NCI-H1930 (cell line): ENCODE measurements around the gene GPS1.
A peak's percentile ranks its signal among the peaks of the same experiment; 100 is the strongest.

Experiments
- DNase-seq, 2 experiments: peaks; one replicate each; lab custom pipeline; 2025; lab: John Stamatoyannopoulos, UW

The GPS1 gene

DNA sequence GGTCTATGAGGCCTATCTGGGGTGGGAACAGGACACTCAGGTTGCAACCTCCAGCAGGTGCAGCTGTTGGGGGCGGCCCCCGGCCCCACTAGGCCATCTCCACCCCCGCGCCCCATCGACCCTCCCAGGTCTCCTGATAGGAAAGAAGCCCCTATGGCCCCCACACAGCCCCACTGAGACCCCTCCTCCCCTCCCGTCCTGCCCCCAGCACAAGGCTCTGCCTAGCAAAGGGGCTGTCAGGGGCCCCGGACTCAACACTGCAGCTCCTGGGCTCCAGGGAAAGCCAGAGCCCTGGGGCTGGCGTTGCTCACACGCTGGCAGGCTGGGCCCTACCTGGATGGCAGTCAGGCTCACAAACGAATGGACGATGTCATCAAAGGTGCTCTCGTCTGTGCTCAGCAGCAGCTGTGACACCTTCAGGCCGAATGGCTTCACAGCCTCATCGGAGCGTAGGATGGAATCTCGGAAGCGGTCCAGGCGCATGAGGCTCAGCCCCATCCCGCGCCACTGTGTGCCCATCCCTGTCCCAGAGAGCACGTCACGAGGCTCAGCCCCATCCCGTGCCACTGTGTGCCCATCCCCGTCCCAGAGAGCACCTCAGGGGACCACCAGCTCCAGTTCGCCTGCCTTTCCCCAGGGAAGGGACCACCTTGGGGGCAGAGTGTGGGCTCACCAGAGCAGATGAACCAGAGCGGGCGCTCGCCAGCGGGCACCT is 39.0 kb downstream of the GPS1 start:
- no peak for DNase-seq

DNA sequence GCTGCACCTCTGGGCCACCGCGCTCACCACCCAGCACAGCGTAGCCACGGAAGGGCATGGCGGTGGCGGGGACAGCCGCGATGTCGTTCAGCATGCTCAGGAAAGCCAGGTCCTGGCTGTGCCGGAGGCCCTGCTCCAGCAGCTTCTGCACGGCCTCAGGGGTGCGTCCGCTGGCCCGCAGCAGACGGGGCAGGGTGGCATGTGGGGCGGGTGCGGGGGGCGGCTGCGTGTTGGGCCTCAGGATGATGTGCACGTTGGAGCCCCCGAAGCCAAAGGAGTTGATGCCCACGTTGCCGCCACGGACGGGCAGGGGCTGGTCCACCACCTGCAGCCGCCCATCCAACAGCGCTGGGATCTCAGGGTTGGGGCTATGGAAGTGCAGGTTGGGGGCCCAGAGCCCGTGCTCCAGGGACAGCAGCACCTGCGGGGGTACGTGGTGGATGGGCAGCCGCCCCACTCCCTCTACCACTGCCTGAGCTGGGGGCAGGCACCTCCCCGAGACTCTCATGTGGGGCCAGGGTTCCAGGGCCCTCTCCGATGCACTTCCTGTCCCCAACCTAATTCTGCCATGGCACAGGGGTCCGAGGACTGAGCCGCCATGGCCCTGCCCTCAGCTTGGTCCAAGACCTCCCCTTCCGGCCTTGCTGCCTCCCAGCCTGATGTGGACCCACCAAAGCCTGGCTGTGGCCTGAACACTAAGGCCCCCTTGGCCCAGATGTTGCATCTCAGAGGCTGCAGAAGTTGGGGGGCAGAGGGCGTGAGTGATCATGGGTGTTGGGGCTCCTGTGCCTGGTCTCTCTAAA is 39.8 kb downstream of the GPS1 start:
- DNase-seq, result no peak

DNA sequence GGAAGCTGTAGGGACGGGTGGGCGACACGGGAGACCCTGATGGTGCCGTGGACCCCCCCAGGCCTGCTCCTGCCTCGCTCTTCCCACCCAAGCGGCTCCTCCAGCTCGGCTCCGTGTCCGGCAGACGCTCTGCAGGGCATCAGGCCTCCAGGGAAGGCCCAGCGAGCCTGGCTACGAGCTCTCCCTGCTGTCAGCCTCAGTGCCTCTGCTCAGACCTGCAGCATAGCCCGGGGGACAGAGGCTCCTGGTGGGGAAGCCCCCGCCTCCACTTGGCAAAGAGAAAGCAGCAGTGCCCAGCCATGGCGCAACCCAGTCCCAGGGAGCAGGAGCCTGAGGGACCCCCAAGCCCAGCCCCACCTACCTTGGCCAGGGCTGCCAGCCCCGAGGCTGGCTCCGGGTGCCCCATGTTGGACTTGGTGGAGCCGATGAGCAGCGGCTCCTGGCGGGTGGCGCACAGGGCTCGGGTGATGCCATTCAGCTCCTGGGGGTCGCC is 40.4 kb downstream of the GPS1 start:
- no peak for DNase-seq

DNA sequence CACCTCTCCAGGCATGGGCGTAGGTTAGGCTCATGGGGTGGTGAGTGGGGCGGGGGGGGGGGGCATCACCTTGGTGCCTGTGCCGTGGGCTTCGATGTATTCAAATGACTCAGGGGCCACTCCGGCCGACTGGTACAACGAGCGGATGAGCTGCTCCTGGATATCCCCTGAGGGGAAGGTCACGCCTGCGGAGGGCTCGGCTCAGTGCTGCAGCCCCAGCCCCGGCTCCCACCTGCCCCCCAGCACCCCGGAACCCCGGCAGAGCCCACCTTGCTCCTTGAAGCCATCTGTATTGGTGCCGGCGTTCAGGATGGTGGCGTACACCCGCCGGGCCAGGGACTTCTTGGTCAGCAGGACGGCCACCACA is 40.9 kb downstream of the GPS1 start:
- DNase-seq, result no peak

DNA sequence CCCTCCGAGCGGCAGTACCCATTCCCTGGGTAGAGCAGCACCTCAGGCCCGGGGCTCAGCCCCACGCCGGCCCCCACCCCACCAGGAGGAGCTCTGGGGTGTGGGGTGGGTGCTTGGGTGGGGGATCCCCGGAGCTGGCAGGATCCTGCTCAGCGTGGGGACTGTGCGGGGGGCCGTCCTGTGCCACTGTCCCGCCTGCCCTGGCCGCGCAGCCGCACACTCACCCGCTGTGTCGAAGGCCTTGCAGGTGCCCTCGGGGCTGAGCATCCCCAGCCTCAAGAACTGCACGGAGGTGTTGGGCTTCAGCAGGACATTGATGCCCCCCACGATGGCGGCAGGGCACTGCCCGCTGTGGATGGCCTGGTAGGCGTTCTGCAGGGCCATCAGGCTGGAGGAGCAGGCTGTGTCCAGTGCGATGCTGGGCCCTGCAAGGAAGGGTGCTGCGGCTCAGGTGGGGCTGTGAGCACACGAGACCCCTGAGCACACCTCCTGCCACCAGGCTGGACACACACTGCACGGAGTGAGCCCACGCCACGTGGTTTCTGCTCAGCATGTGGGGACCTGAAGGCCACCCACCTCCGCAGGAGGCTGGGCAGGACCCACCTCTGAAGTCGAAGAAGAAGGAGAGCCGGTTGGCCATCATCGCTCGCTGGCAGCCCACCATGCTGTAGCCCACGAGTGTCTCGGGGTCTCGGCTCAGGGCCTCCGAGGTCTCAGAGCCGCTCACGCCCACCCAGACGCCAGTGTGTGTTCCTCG is 41.5 kb downstream of the GPS1 start:
- no peak for DNase-seq

DNA sequence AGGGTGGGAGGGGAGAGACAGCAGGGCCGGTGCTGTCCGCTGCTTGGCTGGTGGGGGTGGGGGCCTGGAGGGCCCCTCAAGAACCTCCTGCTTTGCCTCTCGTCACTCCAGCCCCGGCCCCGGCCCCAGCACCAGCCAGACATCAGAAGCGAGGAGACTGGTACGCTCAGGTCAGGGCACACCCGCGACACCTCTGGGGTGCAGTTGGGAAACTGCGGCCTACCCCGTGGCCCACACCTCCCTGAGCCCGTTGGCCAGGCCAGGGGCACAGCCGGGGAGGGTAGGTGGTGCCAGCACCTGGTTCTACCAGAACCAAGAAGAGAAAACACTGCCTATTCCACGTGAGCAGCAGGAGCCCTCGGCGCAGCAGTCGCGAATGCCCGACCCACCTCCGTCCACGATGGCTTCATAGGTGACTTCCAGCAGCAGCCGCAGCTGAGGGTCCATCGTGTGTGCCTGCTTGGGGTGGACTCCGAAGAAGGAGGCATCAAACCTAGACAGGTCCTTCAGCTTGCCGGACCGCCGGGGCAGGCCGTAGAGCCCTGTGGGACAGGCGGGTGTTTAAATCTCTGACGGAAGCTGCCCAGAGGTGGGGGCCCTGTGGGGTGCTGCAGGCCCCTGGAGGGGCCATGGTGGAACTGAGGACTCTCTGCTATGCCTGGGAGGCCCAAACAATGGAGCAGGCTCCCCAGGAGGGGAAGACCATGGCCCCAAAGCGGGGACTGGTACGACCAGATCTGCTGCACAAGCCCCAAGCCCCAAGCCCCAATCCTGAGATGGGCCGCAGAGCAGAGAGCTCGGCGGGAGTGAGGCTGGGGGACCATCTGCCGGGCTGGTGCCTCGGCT is 43.5 kb downstream of the GPS1 start:
- DNase-seq, result no peak

DNA sequence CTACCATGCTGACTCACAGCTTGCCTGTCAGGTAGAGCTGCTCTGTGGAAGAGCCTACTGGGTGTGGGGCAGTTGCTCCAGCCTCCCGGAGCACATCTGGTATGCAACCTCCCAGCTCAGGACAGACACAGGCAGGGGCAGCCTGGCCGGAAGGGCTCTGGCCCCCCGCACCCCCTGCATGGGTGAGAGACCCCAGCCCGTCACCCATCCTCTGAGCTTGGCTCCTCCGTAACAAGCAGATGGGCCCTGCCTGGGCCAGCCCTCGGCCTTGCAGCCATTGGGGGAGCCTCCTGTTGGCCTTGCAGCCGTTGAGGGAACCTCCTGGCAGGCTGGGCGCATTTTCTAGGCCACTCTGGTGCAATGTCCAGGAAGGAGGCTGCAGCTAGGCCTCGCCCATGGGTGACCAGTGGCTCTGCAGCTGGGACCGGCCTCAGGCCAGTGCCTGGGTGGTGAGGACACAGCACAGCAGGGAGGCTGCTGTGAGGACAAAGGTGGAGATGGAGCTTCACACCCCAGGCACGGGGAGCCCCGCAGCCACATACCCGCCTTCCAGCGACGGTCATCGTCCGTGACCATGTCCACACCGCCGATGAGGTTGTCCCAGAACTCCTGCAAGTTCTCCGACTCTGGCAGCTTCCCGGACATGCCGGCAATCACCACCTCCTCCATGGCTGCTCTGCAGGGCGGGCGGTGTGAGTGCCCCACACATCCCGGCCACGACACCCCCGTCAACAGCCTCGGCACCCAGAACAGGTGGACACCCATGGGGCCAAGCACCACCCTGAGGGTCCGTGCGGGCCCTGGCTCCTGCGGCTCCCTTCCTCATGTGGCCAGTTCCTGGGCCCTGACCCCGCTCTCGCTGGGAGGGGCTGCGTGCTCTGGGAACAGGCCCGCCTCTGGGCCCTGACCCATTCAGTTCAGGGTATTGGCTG is 44.3 kb downstream of the GPS1 start:
- no peak for DNase-seq

DNA sequence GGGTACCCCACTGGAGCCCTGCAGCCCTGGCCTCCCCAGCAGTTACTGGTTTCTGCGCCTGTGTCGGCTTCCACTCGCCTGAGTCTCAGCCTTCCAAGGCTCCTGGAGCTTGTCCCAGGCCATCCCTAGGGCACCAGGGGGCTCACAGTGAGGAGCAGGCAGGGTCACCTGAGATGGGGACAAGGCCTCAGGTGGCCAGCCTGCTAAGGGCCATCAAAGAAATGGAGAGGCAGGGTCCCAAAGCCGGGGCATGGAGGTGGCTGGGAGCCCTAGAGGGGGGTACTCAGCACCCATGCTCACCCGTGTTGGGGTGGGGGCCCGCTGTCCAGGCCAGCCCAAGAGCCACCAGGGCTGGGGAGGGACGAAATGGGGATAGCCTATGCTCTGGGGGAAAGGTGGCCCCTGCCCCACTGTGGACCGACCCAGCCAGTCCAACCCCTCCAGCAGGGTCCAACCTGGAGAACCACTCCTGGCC is 45.0 kb downstream of the GPS1 start:
- no peak for DNase-seq

DNA sequence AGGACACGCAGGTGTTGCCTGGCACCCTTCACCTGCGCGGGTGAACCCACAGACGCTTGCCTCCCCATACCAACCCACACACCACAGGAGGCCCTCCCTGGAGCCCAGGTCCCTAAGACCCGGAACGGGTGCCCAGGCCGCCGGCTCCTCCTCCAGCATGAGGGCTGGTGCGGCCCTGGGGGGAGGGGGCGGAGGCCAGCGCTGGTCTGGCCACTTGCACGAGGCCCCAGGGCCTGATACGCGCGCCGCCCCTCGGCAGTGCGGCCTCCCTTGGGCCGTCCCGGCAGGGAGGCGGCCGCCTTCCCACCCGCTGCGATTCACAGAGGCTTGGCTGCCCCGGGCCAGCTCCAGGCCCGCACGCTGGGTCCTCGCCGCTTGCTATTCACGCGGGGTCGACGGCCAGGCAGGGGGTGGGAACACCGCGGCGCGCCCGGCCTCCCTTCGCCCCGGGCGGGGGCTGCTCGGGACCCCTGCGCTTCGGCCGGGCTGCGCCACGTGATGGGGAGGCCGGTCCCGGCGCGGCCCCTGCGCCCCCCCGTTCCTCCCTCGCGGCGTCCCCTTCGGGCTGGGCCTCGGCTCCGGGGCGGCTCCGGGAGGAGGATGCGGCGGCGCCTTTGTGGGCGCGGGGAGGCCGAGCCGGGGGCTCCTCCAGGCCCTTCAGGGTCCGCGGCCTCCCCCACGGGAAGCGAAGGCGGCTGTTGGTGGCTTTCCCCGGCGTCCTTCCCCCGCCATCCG is 45.7 kb downstream of the GPS1 start:
- no peak for DNase-seq

DNA sequence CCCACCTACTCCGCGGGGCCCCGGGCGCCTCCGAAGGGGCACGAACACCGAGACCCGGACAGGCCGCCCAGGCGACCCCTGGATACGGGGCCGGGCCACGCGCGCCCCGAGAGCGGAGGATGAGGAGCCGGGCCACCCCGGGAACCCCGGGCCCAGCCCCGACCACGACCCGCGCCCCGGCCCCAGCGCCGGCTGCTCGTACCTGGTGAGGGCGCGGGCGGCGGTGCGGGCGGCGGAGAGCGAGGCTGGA is 46.1 kb downstream of the GPS1 start:
- no peak for DNase-seq

DNA sequence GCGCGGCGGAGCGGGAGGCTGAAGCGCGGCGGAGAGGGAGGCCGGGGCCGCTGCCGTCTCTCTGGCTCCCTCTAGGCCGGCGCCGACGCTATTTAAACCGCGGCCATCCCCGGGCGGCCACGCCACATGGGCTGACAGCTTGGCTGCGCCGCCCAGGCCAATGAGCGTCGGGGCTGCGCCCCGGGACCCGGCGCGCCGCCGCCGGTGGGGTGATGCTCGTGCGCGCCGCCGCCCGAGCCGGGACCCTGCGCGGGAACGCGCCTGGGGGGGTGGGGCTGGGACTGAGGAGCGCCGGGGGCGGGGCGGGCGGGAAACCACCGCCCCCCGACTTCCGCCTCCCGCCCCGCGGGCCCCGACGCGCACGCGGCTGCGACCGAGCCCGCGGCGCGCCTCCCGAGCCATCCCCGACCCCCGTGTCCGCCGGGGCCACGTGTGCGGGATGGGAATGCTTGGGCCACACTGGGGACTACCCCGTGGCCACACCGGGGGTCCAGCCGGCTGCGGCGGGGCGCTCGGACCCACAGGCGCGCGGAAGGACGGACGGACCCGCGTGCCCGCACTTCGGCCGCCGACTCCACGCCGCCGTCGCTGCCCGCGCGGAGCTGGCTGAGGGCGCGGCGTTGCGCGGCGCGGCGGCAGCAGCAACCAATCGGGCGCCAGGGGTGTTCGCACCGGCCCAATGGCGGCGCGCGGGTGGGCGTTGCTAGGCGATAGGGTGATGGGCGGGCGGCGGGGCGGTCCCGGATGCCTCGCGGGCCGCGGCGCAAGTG is 46.7 kb downstream of the GPS1 start, which contains the start of gene FASN:
FASN (minus strand) TSS at position 68 of the 770 bp plus-strand sequence. CDS start 1,791 bp downstream, outside the sequence.
- DNase-seq, result peak; percentile 95 to 99

DNA sequence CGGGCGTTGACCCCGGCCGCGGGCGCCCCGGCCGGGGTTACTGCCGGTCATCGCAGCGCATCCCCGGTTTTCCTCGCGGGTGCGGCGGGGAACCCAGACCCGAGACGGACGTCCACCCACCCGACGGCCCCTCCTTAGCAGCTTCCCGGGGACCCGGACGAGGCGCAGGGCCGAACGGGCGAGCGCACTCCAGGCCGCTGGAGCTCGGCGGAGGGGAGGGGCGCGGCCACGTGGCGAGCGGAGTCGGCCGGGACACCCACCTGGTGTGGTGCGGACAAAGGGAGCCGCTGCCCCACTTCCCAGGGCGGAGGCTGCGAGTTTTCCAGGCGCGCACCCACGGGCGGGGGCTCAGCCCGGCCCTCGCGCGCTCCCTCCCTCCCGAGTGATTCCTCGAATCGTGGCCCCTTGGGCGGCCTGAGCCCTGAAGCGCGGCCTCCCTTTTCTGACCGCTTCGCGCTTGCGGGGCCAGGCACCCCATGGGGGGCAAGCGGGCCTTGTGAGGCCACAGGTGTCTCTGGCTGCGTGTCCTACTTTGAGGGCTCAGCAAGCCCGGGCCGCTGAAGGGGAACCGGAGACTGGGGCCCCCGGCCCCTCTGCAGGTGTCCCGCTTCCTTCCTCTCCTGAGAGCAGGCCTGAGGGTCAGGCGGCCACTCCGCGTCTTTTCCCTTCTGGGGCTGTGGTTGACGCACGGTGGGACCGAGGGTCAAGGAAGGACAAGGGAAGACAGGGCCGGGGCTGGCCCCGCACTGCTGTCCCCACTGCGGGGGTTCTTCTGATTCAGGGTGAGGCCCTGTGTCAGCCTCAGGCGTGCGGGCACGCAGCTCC is 47.5 kb downstream of the GPS1 start:
- no peak for DNase-seq

DNA sequence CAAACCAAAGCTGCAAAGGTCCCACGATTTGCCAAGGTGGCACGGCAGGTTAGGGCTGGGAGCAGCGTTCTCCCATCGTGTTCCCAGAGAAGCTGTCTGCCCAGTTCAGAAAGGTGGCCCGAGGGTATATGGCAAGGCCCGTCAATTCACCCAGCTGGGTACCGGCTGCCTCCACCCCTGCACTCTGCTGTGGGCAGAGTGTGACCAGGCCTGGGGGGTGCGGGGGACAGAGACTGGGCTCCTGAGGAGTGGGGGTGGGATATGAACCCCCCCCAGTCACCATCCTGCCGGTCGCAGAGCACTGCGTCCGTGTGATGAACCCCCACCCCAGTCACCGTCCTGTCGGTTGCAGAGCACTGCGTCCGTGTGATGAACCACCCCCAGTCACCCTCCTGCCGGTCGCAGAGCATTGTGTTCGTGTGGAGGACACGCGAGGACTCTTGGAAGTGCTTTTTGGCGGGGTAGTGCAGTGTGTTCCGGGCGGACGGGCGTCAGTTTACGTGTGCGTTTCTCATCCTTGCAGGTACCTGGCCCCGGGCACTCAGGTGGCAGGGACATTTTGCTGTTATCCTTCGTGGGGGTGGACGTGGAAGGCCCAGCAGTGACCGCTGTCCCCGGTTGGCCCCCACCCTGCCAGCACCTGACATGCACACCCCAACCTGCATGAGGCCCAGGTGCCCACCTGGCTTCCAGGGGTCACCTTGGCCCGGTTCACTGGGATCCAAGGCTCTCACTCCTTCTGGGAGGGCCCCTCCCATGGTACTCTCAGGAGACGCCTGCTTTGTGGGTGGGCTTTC is 49.0 kb downstream of the GPS1 start:
- DNase-seq, result no peak

DNA sequence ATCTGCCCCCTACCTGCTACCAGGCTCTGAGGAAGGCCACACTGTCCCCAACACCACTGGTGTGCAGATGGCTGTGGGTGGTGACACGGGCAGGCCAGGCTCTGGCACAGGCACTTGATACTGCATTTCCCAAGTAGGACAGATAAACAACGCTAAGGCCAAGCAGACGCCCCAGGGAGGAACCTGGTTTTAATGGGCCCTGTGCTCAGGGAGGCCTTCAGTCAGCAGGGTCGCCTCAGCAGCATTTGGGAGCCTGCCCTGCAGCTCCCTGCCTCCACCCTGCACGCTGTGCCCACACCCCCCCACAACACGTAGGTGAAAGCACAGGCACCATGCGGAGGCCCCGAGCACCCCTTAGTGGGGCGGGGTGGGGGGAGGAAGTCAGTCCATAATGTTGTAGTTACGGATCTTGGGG is 49.6 kb downstream of the GPS1 start:
- DNase-seq, result no peak

DNA sequence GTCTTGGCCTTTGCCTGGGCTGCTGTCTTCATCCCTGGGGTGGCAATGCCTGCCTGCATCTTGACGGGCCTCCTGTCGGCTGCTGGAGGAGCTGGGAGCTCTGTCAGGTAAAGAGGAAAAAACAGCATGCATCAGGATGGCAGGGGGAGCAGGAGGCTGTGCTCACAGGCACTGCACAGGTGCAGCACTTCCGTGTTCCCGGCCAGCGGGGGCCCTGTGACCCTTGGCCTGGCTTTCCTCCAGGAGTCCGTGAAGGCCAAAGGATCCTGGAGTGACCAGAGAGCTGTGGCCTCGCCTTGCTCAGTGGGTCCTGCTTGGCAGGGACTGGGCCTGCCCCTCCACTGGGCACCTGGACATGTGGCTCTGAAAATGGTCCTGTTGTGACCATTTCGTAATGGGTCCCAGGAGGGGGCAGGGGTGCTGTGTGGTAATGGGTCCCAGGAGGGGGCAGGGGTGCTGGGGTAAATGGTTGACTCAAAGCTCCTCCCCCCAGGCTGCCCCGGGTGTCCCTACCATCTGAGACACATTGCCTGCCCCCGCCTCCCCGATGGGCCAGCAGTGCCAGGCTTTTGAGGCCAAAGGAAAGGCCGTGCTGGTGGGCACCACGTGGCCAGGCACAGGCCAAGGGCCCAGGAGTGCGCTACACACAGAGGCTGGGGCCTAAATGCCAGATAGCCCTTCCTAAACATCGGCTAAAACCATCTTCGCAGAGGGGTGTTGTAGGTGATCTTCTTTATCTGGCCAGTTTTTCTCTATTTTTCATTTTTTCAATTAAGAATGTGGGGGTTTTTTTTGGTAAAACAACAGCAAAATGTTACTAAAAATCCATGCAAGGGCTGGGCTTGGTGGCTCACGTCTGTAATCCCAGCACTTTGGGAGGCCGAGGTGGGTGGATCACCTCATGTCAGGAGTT is 50.3 kb downstream of the GPS1 start:
- DNase-seq, result no peak
